ENCODE measurements around the gene EYS. TPM values are rescaled to one million over a fixed set of nuclear protein-coding genes. Genes with fewer than 3 reads are reported as not detected.

The EYS gene
- total and polyA plus RNA-seq, 8 donors, result 0.55 to 0.58 TPM; not detected in 6

DNA sequence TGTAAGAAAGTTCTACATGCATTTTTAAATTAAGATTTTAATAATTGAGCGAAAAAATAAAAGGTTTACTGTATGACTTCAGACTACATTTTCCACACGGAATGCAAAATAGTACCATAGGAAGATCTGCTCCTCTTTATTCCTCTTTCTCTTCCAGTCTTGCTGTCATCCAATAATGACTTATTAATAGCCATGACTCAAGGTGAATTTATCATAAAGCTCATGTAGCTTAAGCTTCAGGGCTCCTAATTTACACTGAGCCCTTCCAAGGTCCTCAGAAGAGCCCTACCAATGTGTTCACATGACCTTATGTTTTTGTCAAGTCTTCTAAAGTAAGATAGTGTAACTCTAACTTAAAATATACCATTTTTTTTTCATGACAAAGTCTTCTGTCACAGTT lies 1561.4 kb downstream of the EYS start:
- no peaks in the 10 kb centered on the region for H3K27me3 ChIP-seq
- H3K36me3 ChIP-seq, result no peaks in the 10 kb centered on the region
- no peak for DNase-seq
- H3K9me3 ChIP-seq, result no peaks in the 10 kb centered on the region
- H3K4me3 ChIP-seq, result no peak overlapping the region
- intact Hi-C loops (cut with DNase I; ENCODE audit: low total_unique reads), result no loop called here
- 80 to 89% (median 85%) methylated on average over 2 of the region's 2 CpGs for WGBS, 5 donors
- H3K27ac ChIP-seq, result no peak overlapping the region
- H3K4me1 ChIP-seq, result no peaks in the 10 kb centered on the region
- TF ChIP-seq POLR2AphosphoS5 (IDR thresholded peaks at IDR 0.05), result no peak
- TF ChIP-seq, protein P1, sequence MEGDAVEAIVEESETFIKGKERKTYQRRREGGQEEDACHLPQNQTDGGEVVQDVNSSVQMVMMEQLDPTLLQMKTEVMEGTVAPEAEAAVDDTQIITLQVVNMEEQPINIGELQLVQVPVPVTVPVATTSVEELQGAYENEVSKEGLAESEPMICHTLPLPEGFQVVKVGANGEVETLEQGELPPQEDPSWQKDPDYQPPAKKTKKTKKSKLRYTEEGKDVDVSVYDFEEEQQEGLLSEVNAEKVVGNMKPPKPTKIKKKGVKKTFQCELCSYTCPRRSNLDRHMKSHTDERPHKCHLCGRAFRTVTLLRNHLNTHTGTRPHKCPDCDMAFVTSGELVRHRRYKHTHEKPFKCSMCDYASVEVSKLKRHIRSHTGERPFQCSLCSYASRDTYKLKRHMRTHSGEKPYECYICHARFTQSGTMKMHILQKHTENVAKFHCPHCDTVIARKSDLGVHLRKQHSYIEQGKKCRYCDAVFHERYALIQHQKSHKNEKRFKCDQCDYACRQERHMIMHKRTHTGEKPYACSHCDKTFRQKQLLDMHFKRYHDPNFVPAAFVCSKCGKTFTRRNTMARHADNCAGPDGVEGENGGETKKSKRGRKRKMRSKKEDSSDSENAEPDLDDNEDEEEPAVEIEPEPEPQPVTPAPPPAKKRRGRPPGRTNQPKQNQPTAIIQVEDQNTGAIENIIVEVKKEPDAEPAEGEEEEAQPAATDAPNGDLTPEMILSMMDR (IDR thresholded peaks at IDR 0.05), result no peak
- no peak for TF ChIP-seq POLR2A (IDR thresholded peaks at IDR 0.05)
- TF ChIP-seq EP300 (IDR thresholded peaks at IDR 0.05), result no peak

DNA sequence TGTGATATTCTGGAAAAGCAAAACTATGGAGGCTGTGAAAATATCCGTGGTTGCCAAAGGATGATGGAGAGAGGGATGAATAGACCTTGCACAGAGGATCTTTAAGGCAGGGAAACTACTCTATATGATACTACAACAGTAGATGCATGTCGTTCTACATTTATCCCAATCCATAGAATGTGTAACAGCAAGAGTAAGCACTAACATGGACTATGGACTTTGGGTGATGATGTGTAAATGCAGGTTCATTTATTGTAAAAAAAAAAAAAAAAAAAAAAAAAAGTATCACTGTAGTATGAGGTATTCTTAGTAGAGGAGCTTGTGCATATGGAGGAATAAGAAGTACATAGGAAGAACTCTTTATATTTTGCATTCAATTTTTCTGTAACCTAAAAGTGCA lies 1563.9 kb downstream of the EYS start:
- intact Hi-C loops (cut with DNase I; ENCODE audit: low total_unique reads), result no loop called here
- H3K36me3 ChIP-seq, result no peaks in the 10 kb centered on the region
- H3K27ac ChIP-seq, result no peak overlapping the region
- H3K27me3 ChIP-seq, result no peaks in the 10 kb centered on the region
- no peaks in the 10 kb centered on the region for H3K9me3 ChIP-seq
- TF ChIP-seq POLR2A (IDR thresholded peaks at IDR 0.05) (no peak), POLR2AphosphoS5 (IDR thresholded peaks at IDR 0.05) (no peak), EP300 (IDR thresholded peaks at IDR 0.05) (no peak)
- TF ChIP-seq, protein P1 (IDR thresholded peaks at IDR 0.05), result no peak
- no peaks in the 10 kb centered on the region for H3K4me1 ChIP-seq
- 50 to 65% (median 50%) methylated on average over 2 of the region's 2 CpGs for WGBS, 5 donors
- DNase-seq, result no peak
- H3K4me3 ChIP-seq, result no peak overlapping the region

DNA sequence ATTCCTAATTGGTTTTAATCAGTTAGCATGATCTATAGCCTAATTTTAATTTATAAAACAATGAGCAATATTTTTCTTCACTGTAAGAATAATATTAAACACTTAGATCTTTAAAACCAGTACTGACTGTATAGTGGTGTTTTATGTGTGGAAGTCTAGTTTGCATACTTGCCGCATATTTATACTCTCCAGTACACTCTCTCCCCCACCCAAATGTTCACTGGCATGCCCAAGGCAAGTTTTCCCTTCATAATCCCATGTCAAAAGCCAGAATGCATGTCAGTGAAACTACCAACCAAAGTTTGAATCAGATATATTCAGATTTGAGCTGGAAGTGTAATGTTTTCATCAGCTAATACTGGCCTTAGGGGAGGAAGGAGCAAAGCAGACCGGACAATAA lies 1565.3 kb downstream of the EYS start:
- no peak overlapping the region for H3K27ac ChIP-seq
- H3K4me1 ChIP-seq, result no peaks in the 10 kb centered on the region
- 79 to 94% (median 87%) methylated on average over 2 of the region's 2 CpGs for WGBS, 5 donors
- H3K9me3 ChIP-seq, result no peaks in the 10 kb centered on the region
- no peaks in the 10 kb centered on the region for H3K36me3 ChIP-seq
- H3K4me3 ChIP-seq, result no peak overlapping the region
- H3K27me3 ChIP-seq, result no peaks in the 10 kb centered on the region
- no peak for DNase-seq
- TF ChIP-seq, protein P1 (IDR thresholded peaks at IDR 0.05), result no peak
- no peak for TF ChIP-seq POLR2AphosphoS5 (IDR thresholded peaks at IDR 0.05)
- TF ChIP-seq POLR2A (IDR thresholded peaks at IDR 0.05), result no peak
- TF ChIP-seq EP300 (IDR thresholded peaks at IDR 0.05), result no peak
- intact Hi-C loops (cut with DNase I; ENCODE audit: low total_unique reads), result no loop called here

DNA sequence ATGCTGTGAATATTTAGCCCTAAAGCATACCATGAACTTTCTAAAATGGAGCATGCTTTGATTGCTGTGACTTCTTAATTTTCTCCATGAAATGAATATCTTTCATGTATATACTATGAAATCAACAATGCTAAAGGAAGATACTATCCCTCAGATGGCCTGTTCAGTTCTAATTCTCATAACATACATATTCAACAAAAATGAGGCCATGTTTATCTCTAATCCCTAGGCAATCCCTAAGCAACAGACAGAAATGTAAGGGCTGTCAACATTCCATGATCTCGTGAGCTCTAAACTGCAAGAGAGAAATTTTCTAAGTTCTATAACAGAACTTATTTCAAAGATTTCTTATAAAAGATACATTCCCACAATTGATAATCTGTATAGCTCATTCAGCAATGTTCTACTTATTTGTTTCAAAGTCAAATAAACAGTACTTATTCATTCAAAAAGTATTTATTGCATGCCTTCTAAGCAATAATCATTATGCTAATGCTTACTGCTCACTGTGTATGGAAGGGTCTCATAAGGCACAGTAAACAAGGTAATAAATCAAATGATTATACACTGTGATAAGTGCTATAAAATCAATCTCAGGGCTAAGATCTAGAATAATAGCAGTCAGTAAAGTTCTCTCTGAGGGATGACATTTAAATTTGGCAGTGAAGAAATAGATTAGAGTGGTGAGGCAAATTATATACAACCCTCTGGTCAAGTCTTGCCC lies 1578.6 kb downstream of the EYS start:
- H3K27me3 ChIP-seq, result no peaks in the 10 kb centered on the region
- intact Hi-C loops (cut with DNase I; ENCODE audit: low total_unique reads), result no loop called here
- 54 to 79% (median 71%) methylated on average over 1 of the region's 1 CpG for WGBS, 5 donors
- H3K27ac ChIP-seq, result no peak overlapping the region
- no peak for DNase-seq
- H3K9me3 ChIP-seq, result peaks cover 0 to 5% (median 0%) of the 10 kb centered on the region in 4 donors
- H3K4me3 ChIP-seq, result no peak overlapping the region
- TF ChIP-seq EP300 (IDR thresholded peaks at IDR 0.05) (no peak), POLR2A (IDR thresholded peaks at IDR 0.05) (no peak), POLR2AphosphoS5 (IDR thresholded peaks at IDR 0.05) (no peak)
- TF ChIP-seq, protein P1 (IDR thresholded peaks at IDR 0.05), result no peak
- H3K4me1 ChIP-seq, result no peaks in the 10 kb centered on the region
- no peaks in the 10 kb centered on the region for H3K36me3 ChIP-seq

Data from stomach (tissue), 9 donors.